Measurements from ENCODE around the gene RHOF. TPM values are rescaled to one million over a fixed set of nuclear protein-coding genes. Genes with fewer than 3 reads are reported as not detected.

The RHOF gene
- total and polyA plus RNA-seq, 4 donors = 0.97 to 7.0 (median 3.5) TPM

DNA sequence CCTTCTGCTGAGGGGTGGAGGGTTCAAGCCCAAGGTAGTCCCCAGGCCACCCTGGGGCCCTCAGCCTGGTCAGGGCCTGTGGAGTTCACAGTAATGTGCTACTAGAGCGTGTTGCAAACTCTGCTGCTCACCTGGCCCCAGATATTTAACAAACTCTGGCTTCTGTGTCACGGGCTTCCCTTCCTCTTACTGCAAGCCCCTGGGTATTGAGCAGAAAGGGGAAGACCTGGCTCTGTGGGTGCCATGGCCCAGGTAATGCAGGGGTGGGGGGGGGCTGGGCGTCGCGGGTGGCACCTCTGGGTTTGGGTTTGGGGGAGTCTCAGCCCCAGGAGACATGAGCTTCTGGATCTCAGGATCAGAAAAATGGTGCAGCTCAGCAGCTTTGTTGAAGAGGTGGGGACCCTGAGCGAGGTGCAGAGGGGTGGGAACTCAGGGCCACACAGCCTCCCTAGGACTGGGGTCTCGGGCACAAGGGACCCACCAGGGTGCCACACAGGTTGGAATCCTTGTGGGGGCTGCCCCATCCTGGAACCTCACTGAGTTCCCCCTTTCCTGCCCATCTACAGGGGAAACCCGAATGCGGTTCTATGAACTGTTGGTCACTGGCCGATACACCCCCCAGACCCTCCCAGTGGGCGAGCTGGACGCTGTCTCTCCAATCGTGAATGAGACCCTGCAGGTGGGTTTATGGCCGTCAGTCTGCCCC, 14.3 kb upstream of the RHOF start:
- no peak for TF ChIP-seq TAF1 (conservative IDR thresholded peaks at IDR 0.05)
- no peak for TF ChIP-seq YY1 (IDR thresholded peaks at IDR 0.05)
- TF ChIP-seq RAD21 (IDR thresholded peaks at IDR 0.05) = no peak
- TF ChIP-seq NR2F2 (IDR thresholded peaks at IDR 0.05) = no peak
- TF ChIP-seq SP1 (IDR thresholded peaks at IDR 0.05) = no peak
- TF ChIP-seq, protein P1, sequence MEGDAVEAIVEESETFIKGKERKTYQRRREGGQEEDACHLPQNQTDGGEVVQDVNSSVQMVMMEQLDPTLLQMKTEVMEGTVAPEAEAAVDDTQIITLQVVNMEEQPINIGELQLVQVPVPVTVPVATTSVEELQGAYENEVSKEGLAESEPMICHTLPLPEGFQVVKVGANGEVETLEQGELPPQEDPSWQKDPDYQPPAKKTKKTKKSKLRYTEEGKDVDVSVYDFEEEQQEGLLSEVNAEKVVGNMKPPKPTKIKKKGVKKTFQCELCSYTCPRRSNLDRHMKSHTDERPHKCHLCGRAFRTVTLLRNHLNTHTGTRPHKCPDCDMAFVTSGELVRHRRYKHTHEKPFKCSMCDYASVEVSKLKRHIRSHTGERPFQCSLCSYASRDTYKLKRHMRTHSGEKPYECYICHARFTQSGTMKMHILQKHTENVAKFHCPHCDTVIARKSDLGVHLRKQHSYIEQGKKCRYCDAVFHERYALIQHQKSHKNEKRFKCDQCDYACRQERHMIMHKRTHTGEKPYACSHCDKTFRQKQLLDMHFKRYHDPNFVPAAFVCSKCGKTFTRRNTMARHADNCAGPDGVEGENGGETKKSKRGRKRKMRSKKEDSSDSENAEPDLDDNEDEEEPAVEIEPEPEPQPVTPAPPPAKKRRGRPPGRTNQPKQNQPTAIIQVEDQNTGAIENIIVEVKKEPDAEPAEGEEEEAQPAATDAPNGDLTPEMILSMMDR (IDR thresholded peaks at IDR 0.05; ENCODE audit: low read depth, low read length, missing input control) = no peak
- TF ChIP-seq HNF4G (IDR thresholded peaks at IDR 0.05) = no peak
- TF ChIP-seq, protein P2, sequence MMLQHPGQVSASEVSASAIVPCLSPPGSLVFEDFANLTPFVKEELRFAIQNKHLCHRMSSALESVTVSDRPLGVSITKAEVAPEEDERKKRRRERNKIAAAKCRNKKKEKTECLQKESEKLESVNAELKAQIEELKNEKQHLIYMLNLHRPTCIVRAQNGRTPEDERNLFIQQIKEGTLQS (IDR thresholded peaks at IDR 0.05) = no peak
- no peak for TF ChIP-seq EGR1 (IDR thresholded peaks at IDR 0.05; ENCODE audit: low read depth in 2 of 2)
- TF ChIP-seq HNF4A (conservative IDR thresholded peaks at IDR 0.05) = no peak
- TF ChIP-seq GABPA (IDR thresholded peaks at IDR 0.05 in 1 of 2, conservative IDR thresholded peaks at IDR 0.05 in 1 of 2) = no peak
- no peak for TF ChIP-seq FOXA1 (IDR thresholded peaks at IDR 0.05)
- no peak for TF ChIP-seq JUND (IDR thresholded peaks at IDR 0.05)
- TF ChIP-seq, protein P3, sequence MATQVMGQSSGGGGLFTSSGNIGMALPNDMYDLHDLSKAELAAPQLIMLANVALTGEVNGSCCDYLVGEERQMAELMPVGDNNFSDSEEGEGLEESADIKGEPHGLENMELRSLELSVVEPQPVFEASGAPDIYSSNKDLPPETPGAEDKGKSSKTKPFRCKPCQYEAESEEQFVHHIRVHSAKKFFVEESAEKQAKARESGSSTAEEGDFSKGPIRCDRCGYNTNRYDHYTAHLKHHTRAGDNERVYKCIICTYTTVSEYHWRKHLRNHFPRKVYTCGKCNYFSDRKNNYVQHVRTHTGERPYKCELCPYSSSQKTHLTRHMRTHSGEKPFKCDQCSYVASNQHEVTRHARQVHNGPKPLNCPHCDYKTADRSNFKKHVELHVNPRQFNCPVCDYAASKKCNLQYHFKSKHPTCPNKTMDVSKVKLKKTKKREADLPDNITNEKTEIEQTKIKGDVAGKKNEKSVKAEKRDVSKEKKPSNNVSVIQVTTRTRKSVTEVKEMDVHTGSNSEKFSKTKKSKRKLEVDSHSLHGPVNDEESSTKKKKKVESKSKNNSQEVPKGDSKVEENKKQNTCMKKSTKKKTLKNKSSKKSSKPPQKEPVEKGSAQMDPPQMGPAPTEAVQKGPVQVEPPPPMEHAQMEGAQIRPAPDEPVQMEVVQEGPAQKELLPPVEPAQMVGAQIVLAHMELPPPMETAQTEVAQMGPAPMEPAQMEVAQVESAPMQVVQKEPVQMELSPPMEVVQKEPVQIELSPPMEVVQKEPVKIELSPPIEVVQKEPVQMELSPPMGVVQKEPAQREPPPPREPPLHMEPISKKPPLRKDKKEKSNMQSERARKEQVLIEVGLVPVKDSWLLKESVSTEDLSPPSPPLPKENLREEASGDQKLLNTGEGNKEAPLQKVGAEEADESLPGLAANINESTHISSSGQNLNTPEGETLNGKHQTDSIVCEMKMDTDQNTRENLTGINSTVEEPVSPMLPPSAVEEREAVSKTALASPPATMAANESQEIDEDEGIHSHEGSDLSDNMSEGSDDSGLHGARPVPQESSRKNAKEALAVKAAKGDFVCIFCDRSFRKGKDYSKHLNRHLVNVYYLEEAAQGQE (IDR thresholded peaks at IDR 0.05) = no peak
- TF ChIP-seq, protein P4, sequence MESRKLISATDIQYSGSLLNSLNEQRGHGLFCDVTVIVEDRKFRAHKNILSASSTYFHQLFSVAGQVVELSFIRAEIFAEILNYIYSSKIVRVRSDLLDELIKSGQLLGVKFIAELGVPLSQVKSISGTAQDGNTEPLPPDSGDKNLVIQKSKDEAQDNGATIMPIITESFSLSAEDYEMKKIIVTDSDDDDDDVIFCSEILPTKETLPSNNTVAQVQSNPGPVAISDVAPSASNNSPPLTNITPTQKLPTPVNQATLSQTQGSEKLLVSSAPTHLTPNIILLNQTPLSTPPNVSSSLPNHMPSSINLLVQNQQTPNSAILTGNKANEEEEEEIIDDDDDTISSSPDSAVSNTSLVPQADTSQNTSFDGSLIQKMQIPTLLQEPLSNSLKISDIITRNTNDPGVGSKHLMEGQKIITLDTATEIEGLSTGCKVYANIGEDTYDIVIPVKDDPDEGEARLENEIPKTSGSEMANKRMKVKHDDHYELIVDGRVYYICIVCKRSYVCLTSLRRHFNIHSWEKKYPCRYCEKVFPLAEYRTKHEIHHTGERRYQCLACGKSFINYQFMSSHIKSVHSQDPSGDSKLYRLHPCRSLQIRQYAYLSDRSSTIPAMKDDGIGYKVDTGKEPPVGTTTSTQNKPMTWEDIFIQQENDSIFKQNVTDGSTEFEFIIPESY (IDR thresholded peaks at IDR 0.05) = no peak
- no peak for TF ChIP-seq FOXA2 (IDR thresholded peaks at IDR 0.05)
- Histone ChIP-seq H3K4me1 (ENCODE audit: control insufficient read depth in 4 of 4, insufficient read depth in 4 of 4, low read length in 3 of 4) (peaks cover 9 to 66% (median 44%) of the 10 kb centered on the region in 4 donors), H3K36me3 (ENCODE audit: control insufficient read depth in 4 of 4, insufficient read depth in 3 of 4, low read depth in 1 of 4, low read length in 3 of 4) (peaks cover 9 to 19% (median 17%) of the 10 kb centered on the region in 4 donors), H3K9me3 (ENCODE audit: control insufficient read depth in 4 of 4, low read length in 3 of 4) (no peaks in the 10 kb centered on the region), H3K9ac (ENCODE audit: low read depth in 1 of 2, low read length in 2 of 2) (no peak overlapping the region), H3K4me3 (ENCODE audit: low read depth in 1 of 3, low read length in 3 of 3) (peak overlapping the region in 1 of 3 donors; percentile 93), H3K27me3 (ENCODE audit: control insufficient read depth in 4 of 4, insufficient read depth in 4 of 4, low read length in 3 of 4) (no peaks in the 10 kb centered on the region), H3K27ac (ENCODE audit: low read depth in 1 of 2, low read length in 2 of 2) (no peak overlapping the region)
- no peak for DNase-seq (ENCODE audit: low spot score)
- whole genome bisulfite sequencing = 66% methylated on average over 14 of the region's 14 CpGs
